ENCODE results near the gene C17orf50. TPM values are rescaled to one million over a fixed set of nuclear protein-coding genes. Genes with fewer than 3 reads are reported as not detected.
A peak's percentile ranks its signal among the peaks of the same experiment; 100 is the strongest.

The C17orf50 gene
- total RNA-seq, 2 experiments from 2014 or later, result not detected

DNA sequence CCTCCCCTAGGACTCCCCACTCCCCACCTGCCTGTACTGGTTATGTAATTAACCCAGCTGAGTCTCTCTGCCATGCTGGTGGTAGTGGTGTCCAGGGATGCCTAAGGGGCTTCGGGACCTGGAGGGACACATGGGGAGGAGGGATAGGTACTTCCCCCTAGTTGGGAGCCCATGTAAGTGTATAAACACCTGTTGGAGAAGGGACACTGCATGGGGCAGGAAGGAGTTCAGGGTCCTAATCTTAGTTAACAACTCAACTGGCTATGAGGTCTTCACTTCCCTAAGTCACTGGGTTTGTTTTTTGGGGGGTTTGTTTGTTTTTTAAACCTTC is 27.9 kb upstream of the C17orf50 start:
- intact Hi-C loops (cut with micrococcal nuclease), result no loop called here
- CTCF ChIA-PET, result interaction anchor here (2.5 to 5.3 kb wide), 3 partner anchors 15 to 119 kb away, joined by 8 to 29 read pairs (median 28); no protein-coding TSS in a partner anchor
- Mint-ChIP-seq H3K4me3 (peak overlapping the region; percentile 65), H3K36me3 (ENCODE audit: low read depth) (peaks cover under 1% of the 10 kb centered on the region), H3K27me3 (no peaks in the 10 kb centered on the region), H3K9me3 (no peaks in the 10 kb centered on the region), H3K27ac (no peak overlapping the region), H3K4me1 (ENCODE audit: low read depth) (peaks cover 14% of the 10 kb centered on the region)
- DNase-seq (no peak), ATAC-seq (no peak)
- TF ChIP-seq, protein P1, sequence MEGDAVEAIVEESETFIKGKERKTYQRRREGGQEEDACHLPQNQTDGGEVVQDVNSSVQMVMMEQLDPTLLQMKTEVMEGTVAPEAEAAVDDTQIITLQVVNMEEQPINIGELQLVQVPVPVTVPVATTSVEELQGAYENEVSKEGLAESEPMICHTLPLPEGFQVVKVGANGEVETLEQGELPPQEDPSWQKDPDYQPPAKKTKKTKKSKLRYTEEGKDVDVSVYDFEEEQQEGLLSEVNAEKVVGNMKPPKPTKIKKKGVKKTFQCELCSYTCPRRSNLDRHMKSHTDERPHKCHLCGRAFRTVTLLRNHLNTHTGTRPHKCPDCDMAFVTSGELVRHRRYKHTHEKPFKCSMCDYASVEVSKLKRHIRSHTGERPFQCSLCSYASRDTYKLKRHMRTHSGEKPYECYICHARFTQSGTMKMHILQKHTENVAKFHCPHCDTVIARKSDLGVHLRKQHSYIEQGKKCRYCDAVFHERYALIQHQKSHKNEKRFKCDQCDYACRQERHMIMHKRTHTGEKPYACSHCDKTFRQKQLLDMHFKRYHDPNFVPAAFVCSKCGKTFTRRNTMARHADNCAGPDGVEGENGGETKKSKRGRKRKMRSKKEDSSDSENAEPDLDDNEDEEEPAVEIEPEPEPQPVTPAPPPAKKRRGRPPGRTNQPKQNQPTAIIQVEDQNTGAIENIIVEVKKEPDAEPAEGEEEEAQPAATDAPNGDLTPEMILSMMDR (IDR thresholded peaks at IDR 0.05), result no peak
- POLR2A ChIA-PET, result interaction anchor here (0.8 kb wide), 1 partner anchor 9 kb away, joined by 3 read pairs; no protein-coding TSS in a partner anchor

DNA sequence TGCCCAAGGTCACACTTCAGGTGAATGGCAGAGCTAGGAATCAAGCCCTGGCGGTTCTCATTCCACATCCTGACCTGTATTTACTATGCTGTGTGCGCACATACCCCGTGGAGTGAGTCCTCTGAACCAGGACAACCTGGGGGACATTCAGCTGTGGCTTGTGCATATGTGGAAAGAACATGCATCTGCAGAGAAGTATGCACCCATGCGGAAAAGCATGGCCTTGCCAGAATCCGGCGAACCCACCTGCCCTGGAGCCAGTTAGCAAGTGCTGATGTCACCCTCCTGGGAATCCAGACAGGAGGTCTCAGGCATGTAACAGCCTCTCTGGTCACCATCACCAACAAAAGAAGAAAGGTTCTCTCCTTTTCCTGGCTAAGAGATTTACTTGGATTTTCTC is 27.3 kb upstream of the C17orf50 start:
- ChIA-PET CTCF (interaction anchor here (2.5 to 5.3 kb wide), 3 partner anchors 14 to 120 kb away, joined by 8 to 29 read pairs (median 28); no protein-coding TSS in a partner anchor), POLR2A (interaction anchor here (0.8 to 1.0 kb wide), 2 partner anchors 10 to 30 kb away, joined by 3 to 4 read pairs; no protein-coding TSS in a partner anchor)
- intact Hi-C loops (cut with micrococcal nuclease), result no loop called here
- no peak for DNase-seq
- ATAC-seq, result no peak
- TF ChIP-seq, protein P1 (IDR thresholded peaks at IDR 0.05), result no peak
- Mint-ChIP-seq H3K36me3 (ENCODE audit: low read depth) (no peaks in the 10 kb centered on the region), H3K9me3 (no peaks in the 10 kb centered on the region), H3K4me3 (no peak overlapping the region), H3K27ac (no peak overlapping the region), H3K27me3 (no peaks in the 10 kb centered on the region), H3K4me1 (ENCODE audit: low read depth) (peaks cover 14% of the 10 kb centered on the region)

DNA sequence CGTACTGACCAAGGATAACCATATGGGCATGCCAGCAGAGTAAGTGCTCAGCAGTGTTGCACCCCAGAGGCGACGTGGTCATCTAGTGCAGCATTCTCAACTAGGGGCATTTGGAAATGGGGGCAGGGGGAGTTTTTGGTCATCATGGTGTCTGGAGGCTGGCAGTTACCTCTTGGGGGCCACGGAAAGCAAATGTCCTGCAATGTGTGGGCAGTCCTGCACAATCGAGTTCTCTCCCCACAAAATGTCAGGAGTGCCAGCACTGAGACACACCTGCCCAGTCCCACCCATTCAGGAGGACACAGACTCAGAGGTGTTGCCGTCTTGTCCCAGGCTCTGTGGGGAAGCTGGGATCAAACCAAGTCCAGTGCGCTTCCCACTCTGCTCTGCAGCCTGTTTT is 26.3 kb upstream of the C17orf50 start:
- POLR2A ChIA-PET, result interaction anchor here (1.0 to 1.4 kb wide), 3 partner anchors 13 to 29 kb away, joined by 3 to 4 read pairs (median 3); no protein-coding TSS in a partner anchor
- H3K9me3 Mint-ChIP-seq, result no peaks in the 10 kb centered on the region
- TF ChIP-seq, protein P1 (IDR thresholded peaks at IDR 0.05), result no peak
- H3K4me1 Mint-ChIP-seq (ENCODE audit: low read depth), result peaks cover 14% of the 10 kb centered on the region
- DNase-seq (no peak), ATAC-seq (no peak)
- no peak overlapping the region for H3K4me3 Mint-ChIP-seq
- intact Hi-C loops (cut with micrococcal nuclease), result no loop called here
- CTCF ChIA-PET, result interaction anchor here (5.3 kb wide), 2 partner anchors 13 to 29 kb away, joined by 28 to 29 read pairs; no protein-coding TSS in a partner anchor
- no peak overlapping the region for H3K27ac Mint-ChIP-seq
- H3K27me3 Mint-ChIP-seq, result no peaks in the 10 kb centered on the region
- H3K36me3 Mint-ChIP-seq (ENCODE audit: low read depth), result no peaks in the 10 kb centered on the region

DNA sequence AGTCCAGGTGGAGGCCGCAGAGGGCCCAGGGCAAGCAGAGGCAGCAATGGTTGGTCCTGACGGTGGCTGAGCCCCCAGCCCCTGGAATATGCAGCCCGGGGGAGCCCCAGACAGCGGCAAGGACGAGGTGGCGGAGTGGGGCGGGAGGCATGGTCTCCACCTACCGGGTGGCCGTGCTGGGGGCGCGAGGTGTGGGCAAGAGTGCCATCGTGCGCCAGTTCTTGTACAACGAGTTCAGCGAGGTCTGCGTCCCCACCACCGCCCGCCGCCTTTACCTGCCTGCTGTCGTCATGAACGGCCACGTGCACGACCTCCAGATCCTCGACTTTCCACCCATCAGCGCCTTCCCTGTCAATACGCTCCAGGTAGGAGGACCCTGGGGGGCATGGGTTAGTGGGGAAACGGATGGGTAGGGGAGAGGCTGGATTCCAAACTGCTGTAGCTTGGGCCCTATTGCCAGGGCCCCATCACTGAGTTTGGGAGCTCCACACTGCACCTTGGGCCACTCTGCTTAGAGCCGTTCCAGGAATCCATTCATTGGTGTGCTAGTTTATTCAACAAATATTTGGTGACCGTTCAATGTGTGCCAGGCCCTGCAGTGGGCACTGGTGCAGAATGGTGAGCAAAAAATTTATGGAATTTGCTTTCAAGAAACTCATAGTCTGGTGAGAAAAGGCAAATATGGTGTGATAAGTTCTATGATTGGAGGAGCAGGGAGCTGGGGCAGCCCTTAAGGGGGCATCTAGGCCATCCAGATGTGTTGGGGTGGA is 25.5 kb upstream of the C17orf50 start:
- intact Hi-C loops (cut with micrococcal nuclease), result no loop called here
- peaks cover 6% of the 10 kb centered on the region for H3K27me3 Mint-ChIP-seq
- H3K9me3 Mint-ChIP-seq, result no peaks in the 10 kb centered on the region
- H3K4me3 Mint-ChIP-seq, result no peak overlapping the region
- peaks cover 12% of the 10 kb centered on the region for H3K4me1 Mint-ChIP-seq (ENCODE audit: low read depth)
- ATAC-seq (no peak), DNase-seq (no peak)
- H3K27ac Mint-ChIP-seq, result no peak overlapping the region
- no peaks in the 10 kb centered on the region for H3K36me3 Mint-ChIP-seq (ENCODE audit: low read depth)
- POLR2A ChIA-PET, result interaction anchor here (1.0 to 1.4 kb wide), 3 partner anchors 12 to 123 kb away, joined by 3 read pairs; no protein-coding TSS in a partner anchor
- CTCF ChIA-PET, result interaction anchor here (1.2 to 5.3 kb wide), 2 partner anchors 12 to 29 kb away, joined by 3 to 29 read pairs; no protein-coding TSS in a partner anchor
- TF ChIP-seq, protein P1 (IDR thresholded peaks at IDR 0.05), result no peak

DNA sequence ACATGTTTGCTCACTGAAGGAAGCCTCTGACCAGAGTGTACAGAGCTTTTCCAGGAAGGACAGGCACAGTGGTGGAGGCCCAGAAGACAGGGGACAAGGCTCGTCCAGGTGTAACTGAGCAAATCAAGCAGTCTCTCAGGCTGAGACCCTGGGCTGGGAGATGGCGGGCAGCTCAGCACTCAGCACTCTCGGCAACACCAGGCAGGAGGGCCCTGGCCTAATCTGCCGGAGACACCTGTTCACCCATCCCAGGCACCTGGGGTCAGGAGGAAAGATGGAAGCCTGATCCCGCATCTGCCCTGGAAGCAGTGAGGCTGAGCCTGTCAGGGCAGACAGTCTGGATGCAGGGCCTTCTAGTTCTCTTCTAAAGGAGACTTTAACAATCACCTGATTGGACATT is 24.5 kb upstream of the C17orf50 start:
- POLR2A ChIA-PET, result interaction anchor here (0.6 to 1.1 kb wide), 3 partner anchors 14 to 124 kb away, joined by 3 read pairs; no protein-coding TSS in a partner anchor

More for the DNA sequence above, 24.5 kb upstream of the C17orf50 start:
- Mint-ChIP-seq H3K27ac (no peak overlapping the region), H3K27me3 (peaks cover 12% of the 10 kb centered on the region), H3K4me1 (ENCODE audit: low read depth) (peaks cover 6% of the 10 kb centered on the region), H3K4me3 (no peak overlapping the region), H3K36me3 (ENCODE audit: low read depth) (no peaks in the 10 kb centered on the region), H3K9me3 (no peaks in the 10 kb centered on the region)
- DNase-seq, result no peak
- CTCF ChIA-PET, result interaction anchor here (1.2 to 5.3 kb wide), 2 partner anchors 11 to 28 kb away, joined by 3 to 29 read pairs; no protein-coding TSS in a partner anchor
- intact Hi-C loops (cut with micrococcal nuclease), result no loop called here
- ATAC-seq, result no peak
- TF ChIP-seq, protein P1 (IDR thresholded peaks at IDR 0.05), result no peak
